ENCODE results near the gene PTPRR. TPM values are rescaled to one million over a fixed set of nuclear protein-coding genes. Genes with fewer than 3 reads are reported as not detected.

Gene PTPRR
- total and polyA plus RNA-seq, 9 donors: 0.15 to 1.5 (median 0.32) TPM; not detected in 1

DNA sequence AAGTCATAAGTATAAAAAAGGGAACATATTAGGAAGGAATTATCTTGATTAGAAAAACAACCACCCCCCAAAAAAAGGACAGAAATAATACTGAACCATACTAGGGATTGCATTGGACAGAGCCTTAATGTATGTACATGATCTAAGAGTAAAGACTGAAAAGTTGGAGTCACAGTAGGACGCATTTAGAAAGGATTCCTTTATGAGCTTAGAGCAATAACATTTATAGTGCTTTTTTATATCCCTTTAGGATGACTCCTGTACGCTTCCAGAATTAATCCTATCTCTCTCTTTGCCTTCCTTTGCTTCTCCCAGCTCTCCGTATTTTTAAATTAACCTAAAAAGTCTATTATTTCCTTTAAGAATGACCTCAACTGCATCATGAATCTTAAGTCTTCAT lies 75.3 kb downstream of the PTPRR start:
- no peak overlapping the region for H3K27ac ChIP-seq
- H3K36me3 ChIP-seq: no peaks in the 10 kb centered on the region
- 86 to 92% (median 88%) methylated on average over 3 of the region's 3 CpGs for WGBS, 3 donors
- H3K4me1 ChIP-seq (ENCODE audit: insufficient read depth): no peaks in the 10 kb centered on the region
- TF ChIP-seq POLR2A (IDR thresholded peaks at IDR 0.05) (no peak), EP300 (IDR thresholded peaks at IDR 0.05) (no peak)
- TF ChIP-seq, protein P1, sequence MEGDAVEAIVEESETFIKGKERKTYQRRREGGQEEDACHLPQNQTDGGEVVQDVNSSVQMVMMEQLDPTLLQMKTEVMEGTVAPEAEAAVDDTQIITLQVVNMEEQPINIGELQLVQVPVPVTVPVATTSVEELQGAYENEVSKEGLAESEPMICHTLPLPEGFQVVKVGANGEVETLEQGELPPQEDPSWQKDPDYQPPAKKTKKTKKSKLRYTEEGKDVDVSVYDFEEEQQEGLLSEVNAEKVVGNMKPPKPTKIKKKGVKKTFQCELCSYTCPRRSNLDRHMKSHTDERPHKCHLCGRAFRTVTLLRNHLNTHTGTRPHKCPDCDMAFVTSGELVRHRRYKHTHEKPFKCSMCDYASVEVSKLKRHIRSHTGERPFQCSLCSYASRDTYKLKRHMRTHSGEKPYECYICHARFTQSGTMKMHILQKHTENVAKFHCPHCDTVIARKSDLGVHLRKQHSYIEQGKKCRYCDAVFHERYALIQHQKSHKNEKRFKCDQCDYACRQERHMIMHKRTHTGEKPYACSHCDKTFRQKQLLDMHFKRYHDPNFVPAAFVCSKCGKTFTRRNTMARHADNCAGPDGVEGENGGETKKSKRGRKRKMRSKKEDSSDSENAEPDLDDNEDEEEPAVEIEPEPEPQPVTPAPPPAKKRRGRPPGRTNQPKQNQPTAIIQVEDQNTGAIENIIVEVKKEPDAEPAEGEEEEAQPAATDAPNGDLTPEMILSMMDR (IDR thresholded peaks at IDR 0.05): no peak
- no peak overlapping the region for H3K4me3 ChIP-seq
- DNase-seq: no peak
- no peaks in the 10 kb centered on the region for H3K9me3 ChIP-seq
- intact Hi-C loops (cut with DNase I): no loop called here
- no peaks in the 10 kb centered on the region for H3K27me3 ChIP-seq

GRCh38 chr12:70843363-70843762 lies 77.2 kb downstream of the PTPRR start:
- no peaks in the 10 kb centered on the region for H3K27me3 ChIP-seq
- no peak for DNase-seq
- 68 to 70% (median 70%) methylated on average over 3 of the region's 3 CpGs for whole genome bisulfite sequencing, 3 donors
- TF ChIP-seq EP300 (IDR thresholded peaks at IDR 0.05): no peak
- TF ChIP-seq, protein P1 (IDR thresholded peaks at IDR 0.05): no peak
- no peak for TF ChIP-seq POLR2A (IDR thresholded peaks at IDR 0.05)
- no peak overlapping the region for H3K4me3 ChIP-seq
- no peaks in the 10 kb centered on the region for H3K9me3 ChIP-seq
- no peaks in the 10 kb centered on the region for H3K36me3 ChIP-seq
- intact Hi-C loops (cut with DNase I): no loop called here
- H3K4me1 ChIP-seq (ENCODE audit: insufficient read depth): no peaks in the 10 kb centered on the region
- H3K27ac ChIP-seq: no peak overlapping the region

GRCh38 chr12:70842942-70843341 lies 77.6 kb downstream of the PTPRR start:
- no peaks in the 10 kb centered on the region for H3K4me1 ChIP-seq (ENCODE audit: insufficient read depth)
- H3K9me3 ChIP-seq: no peaks in the 10 kb centered on the region
- H3K36me3 ChIP-seq: no peaks in the 10 kb centered on the region
- intact Hi-C loops (cut with DNase I): no loop called here
- no peaks in the 10 kb centered on the region for H3K27me3 ChIP-seq
- no peak overlapping the region for H3K27ac ChIP-seq
- TF ChIP-seq, protein P1 (IDR thresholded peaks at IDR 0.05): no peak
- TF ChIP-seq EP300 (IDR thresholded peaks at IDR 0.05): no peak
- TF ChIP-seq POLR2A (IDR thresholded peaks at IDR 0.05): no peak
- DNase-seq: no peak
- 80 to 93% (median 83%) methylated on average over 1 of the region's 1 CpG for WGBS, 3 donors
- no peak overlapping the region for H3K4me3 ChIP-seq

DNA sequence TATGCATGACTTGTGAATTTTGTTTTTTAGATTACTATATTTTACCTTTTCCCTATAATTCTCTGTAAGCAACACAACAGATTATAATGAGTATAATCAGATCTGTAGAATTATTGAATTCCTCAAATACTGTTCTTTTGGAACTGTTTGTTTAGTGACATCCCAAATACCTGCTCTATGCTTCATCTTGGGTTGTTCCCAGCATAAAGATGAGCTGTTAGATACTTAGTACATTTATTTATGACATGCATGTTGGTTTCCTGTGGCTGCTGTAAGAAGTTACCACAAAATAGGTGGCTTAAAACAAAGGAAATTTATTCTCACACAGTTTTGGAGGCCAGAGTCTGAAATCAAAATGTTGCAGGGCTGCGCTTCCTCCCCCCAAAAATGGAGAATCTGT lies 78.4 kb downstream of the PTPRR start:
- intact Hi-C loops (cut with DNase I): no loop called here
- Histone ChIP-seq H3K4me1 (ENCODE audit: insufficient read depth) (no peaks in the 10 kb centered on the region), H3K27ac (no peak overlapping the region), H3K9me3 (no peaks in the 10 kb centered on the region), H3K4me3 (no peak overlapping the region), H3K36me3 (no peaks in the 10 kb centered on the region), H3K27me3 (no peaks in the 10 kb centered on the region)
- WGBS, 3 donors: 97 to 100% (median 97%) methylated on average over 1 of the region's 1 CpG
- no peak for DNase-seq
- TF ChIP-seq, protein P1 (IDR thresholded peaks at IDR 0.05): no peak
- no peak for TF ChIP-seq EP300 (IDR thresholded peaks at IDR 0.05)

Measured in ovary (tissue), 9 donors.